ENCODE results near the gene GRIN3B.
A peak's percentile ranks its signal among the peaks of the same experiment; 100 is the strongest.
"Not testable (repeated sequence)": the region's sequence is repeated elsewhere in the genome, so short reads cannot be mapped to it uniquely, and the experiment has no call there.

GRIN3B gene

GRCh38 chr19:1000095-1000494 lies at the start of gene GRIN3B:
Gene GRIN3B, plus strand, starts transcription at chr19:1000419. Its CDS starts 19 bp downstream, at chr19:1000438.
- no peak for FAIRE-seq
- DNase-seq (ENCODE audit: low spot score) = no peak

- FAIRE-seq (no peak), DNase-seq (ENCODE audit: low spot score) (no peak)
Measured at GRCh38 chr19:952049-952679, 48.1 kb upstream of the GRIN3B start.

- FAIRE-seq = no peak
- DNase-seq (ENCODE audit: low spot score) = no peak
Measured at GRCh38 chr19:952680-953444, 47.4 kb upstream of the GRIN3B start.

GRCh38 chr19:953445-954271 lies 46.6 kb upstream of the GRIN3B start:
- DNase-seq (ENCODE audit: low spot score) (no peak), FAIRE-seq (no peak)

GRCh38 chr19:954272-954671 lies 45.9 kb upstream of the GRIN3B start:
- FAIRE-seq = no peak
- DNase-seq (ENCODE audit: low spot score) = no peak

GRCh38 chr19:954672-955494 lies 45.3 kb upstream of the GRIN3B start:
- FAIRE-seq = no peak

GRCh38 chr19:955803-956765 lies 44.1 kb upstream of the GRIN3B start:
- no peak for DNase-seq (ENCODE audit: low spot score)
- no peak for FAIRE-seq

More at GRCh38 chr19:954672-955494, 45.3 kb upstream of the GRIN3B start:
- DNase-seq (ENCODE audit: low spot score) = no peak

GRCh38 chr19:956766-957440 lies 43.3 kb upstream of the GRIN3B start:
- FAIRE-seq (no peak), DNase-seq (ENCODE audit: low spot score) (peak; percentile 41)

GRCh38 chr19:957578-957977 lies 42.6 kb upstream of the GRIN3B start:
- not testable (repeated sequence) for DNase-seq (ENCODE audit: low spot score); FAIRE-seq

- DNase-seq (ENCODE audit: low spot score) (peak; percentile 50), FAIRE-seq (no peak)
Measured at GRCh38 chr19:958967-959855, 41.0 kb upstream of the GRIN3B start.

GRCh38 chr19:960020-960419 lies 40.2 kb upstream of the GRIN3B start:
- FAIRE-seq (no peak), DNase-seq (ENCODE audit: low spot score) (no peak)

- DNase-seq (ENCODE audit: low spot score) = no peak
- FAIRE-seq = no peak
Measured at GRCh38 chr19:960601-960938, 39.6 kb upstream of the GRIN3B start.

- FAIRE-seq (no peak), DNase-seq (ENCODE audit: low spot score) (no peak)
Measured at GRCh38 chr19:961866-962620, 38.2 kb upstream of the GRIN3B start.

GRCh38 chr19:962683-963400 lies 37.4 kb upstream of the GRIN3B start:
- DNase-seq (ENCODE audit: low spot score) (no peak), FAIRE-seq (no peak)

- FAIRE-seq (no peak), DNase-seq (ENCODE audit: low spot score) (no peak)
Measured at GRCh38 chr19:963486-963951, 36.7 kb upstream of the GRIN3B start.

GRCh38 chr19:964116-964520 lies 36.1 kb upstream of the GRIN3B start:
- DNase-seq (ENCODE audit: low spot score) (no peak), FAIRE-seq (no peak)

Data from urothelium cell line (cell line).